ENCODE data around the gene DNAH6. TPM values are rescaled to one million over a fixed set of nuclear protein-coding genes. Genes with fewer than 3 reads are reported as not detected.

Gene DNAH6
- polyA plus RNA-seq, 3 donors: 0.04 TPM; not detected in 2

DNA sequence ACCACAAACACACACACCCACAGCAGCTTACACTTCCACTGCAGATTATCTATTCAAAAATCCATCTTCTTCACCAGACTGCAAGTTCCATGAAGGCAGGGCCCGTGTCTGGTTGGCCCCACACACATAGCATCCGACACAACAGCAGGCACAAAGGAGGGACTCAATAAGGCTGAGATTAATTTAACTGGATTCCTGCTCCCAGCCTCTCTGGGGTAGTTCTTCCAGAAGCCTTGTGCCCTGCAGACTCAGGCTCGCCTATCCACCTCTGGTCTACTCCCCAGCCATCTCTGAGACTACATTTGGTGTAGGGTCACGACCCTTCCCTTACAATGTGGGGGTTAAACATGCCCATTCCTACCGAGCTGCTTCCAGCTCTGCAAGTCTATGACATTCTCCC, 306.9 kb downstream of the DNAH6 start:
- no peaks in the 10 kb centered on the region for H4K20me1 ChIP-seq (ENCODE audit: insufficient read depth, low read length)
- intact Hi-C loops (cut with micrococcal nuclease): no loop called here
- no CpG with 5 or more reads among the region's 5 CpGs for WGBS (ENCODE audit: insufficient coverage)
- H2AFZ ChIP-seq (ENCODE audit: insufficient read depth, low read depth, low read length, poor library complexity, severe bottlenecking): no peak overlapping the region
- no peaks in the 10 kb centered on the region for H3K27me3 Mint-ChIP-seq (ENCODE audit: low read depth in 3 of 3)
- H3K36me3 ChIP-seq (replicated peaks in 1 of 2; ENCODE audit: control insufficient read depth in 1 of 2, insufficient read depth in 2 of 2, low read length in 2 of 2): no peaks in the 10 kb centered on the region
- H3K9ac ChIP-seq (ENCODE audit: insufficient read depth, low read length, poor library complexity, severe bottlenecking): no peak overlapping the region
- no peaks in the 10 kb centered on the region for H3K27me3 ChIP-seq (ENCODE audit: control insufficient read depth in 2 of 2, insufficient read depth in 2 of 2, low read length in 2 of 2)
- no peak overlapping the region for H3K4me3 ChIP-seq (replicated peaks in 1 of 3; ENCODE audit: low read depth in 2 of 3, low read length in 3 of 3)
- H3K27ac Mint-ChIP-seq: no peak overlapping the region
- H3K27ac ChIP-seq (ENCODE audit: low read depth in 1 of 2, low read length in 2 of 2): no peak overlapping the region
- no peaks in the 10 kb centered on the region for H3K79me2 ChIP-seq (ENCODE audit: insufficient read depth, low read length)
- H3K4me3 Mint-ChIP-seq: no peak overlapping the region
- peaks cover 0 to 8% (median 0%) of the 10 kb centered on the region in 7 donors for H3K9me3 Mint-ChIP-seq
- TF ChIP-seq, protein P1, sequence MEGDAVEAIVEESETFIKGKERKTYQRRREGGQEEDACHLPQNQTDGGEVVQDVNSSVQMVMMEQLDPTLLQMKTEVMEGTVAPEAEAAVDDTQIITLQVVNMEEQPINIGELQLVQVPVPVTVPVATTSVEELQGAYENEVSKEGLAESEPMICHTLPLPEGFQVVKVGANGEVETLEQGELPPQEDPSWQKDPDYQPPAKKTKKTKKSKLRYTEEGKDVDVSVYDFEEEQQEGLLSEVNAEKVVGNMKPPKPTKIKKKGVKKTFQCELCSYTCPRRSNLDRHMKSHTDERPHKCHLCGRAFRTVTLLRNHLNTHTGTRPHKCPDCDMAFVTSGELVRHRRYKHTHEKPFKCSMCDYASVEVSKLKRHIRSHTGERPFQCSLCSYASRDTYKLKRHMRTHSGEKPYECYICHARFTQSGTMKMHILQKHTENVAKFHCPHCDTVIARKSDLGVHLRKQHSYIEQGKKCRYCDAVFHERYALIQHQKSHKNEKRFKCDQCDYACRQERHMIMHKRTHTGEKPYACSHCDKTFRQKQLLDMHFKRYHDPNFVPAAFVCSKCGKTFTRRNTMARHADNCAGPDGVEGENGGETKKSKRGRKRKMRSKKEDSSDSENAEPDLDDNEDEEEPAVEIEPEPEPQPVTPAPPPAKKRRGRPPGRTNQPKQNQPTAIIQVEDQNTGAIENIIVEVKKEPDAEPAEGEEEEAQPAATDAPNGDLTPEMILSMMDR (IDR thresholded peaks at IDR 0.05): no peak
- H3K4me2 ChIP-seq (replicated peaks; ENCODE audit: extremely low read depth, low read length, poor library complexity, severe bottlenecking): no peak overlapping the region
- no peaks in the 10 kb centered on the region for H3K9me3 ChIP-seq (replicated peaks in 1 of 2; ENCODE audit: control insufficient read depth in 1 of 2, insufficient read depth in 1 of 2, low read length in 2 of 2)
- H3K4me1 Mint-ChIP-seq: peaks cover 14% of the 10 kb centered on the region
- peaks cover 15% of the 10 kb centered on the region in 2 donors for H3K4me1 ChIP-seq (ENCODE audit: control insufficient read depth in 1 of 2, insufficient read depth in 2 of 2, low read length in 2 of 2)
- H3K36me3 Mint-ChIP-seq: no peaks in the 10 kb centered on the region
- no peak for DNase-seq

DNA sequence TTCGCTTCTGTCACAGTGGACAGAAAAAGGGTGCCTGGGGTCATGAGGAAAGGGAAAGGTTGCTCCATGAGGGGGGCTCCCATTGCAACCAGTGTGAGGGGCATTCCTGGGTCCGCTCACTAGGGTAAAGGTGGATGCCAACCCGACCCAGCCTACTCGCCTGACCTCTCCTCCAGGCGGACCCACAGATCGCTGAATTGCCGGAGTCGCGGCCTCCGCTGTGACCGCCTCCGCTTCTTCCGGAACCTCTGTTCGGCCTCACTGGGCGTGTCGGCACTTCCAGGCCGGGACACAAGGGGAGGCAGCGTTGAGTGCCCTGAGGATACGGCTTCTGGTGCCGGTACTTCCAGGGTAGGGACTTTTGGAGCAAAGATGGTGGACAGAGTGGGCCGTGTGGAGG, 307.5 kb downstream of the DNAH6 start:
- Mint-ChIP-seq H3K4me3 (no peak overlapping the region), H3K9me3 (peaks cover 0 to 8% (median 0%) of the 10 kb centered on the region in 7 donors), H3K27me3 (ENCODE audit: low read depth in 3 of 3) (no peaks in the 10 kb centered on the region), H3K27ac (no peak overlapping the region), H3K36me3 (no peaks in the 10 kb centered on the region), H3K4me1 (peaks cover 11% of the 10 kb centered on the region)
- no peaks in the 10 kb centered on the region for H3K9me3 ChIP-seq (replicated peaks in 1 of 2; ENCODE audit: control insufficient read depth in 1 of 2, insufficient read depth in 1 of 2, low read length in 2 of 2)
- H3K4me1 ChIP-seq (ENCODE audit: control insufficient read depth in 1 of 2, insufficient read depth in 2 of 2, low read length in 2 of 2): peaks cover 19% of the 10 kb centered on the region in 2 donors
- no peak for DNase-seq
- H3K4me2 ChIP-seq (replicated peaks; ENCODE audit: extremely low read depth, low read length, poor library complexity, severe bottlenecking): no peak overlapping the region
- H2AFZ ChIP-seq (ENCODE audit: insufficient read depth, low read depth, low read length, poor library complexity, severe bottlenecking): no peak overlapping the region
- H3K4me3 ChIP-seq (replicated peaks in 1 of 3; ENCODE audit: low read depth in 2 of 3, low read length in 3 of 3): no peak overlapping the region
- intact Hi-C loops (cut with micrococcal nuclease): no loop called here
- H4K20me1 ChIP-seq (ENCODE audit: insufficient read depth, low read length): no peaks in the 10 kb centered on the region
- no peak overlapping the region for H3K27ac ChIP-seq (ENCODE audit: low read depth in 1 of 2, low read length in 2 of 2)
- no peaks in the 10 kb centered on the region for H3K79me2 ChIP-seq (ENCODE audit: insufficient read depth, low read length)
- no peaks in the 10 kb centered on the region for H3K27me3 ChIP-seq (ENCODE audit: control insufficient read depth in 2 of 2, insufficient read depth in 2 of 2, low read length in 2 of 2)
- TF ChIP-seq, protein P1 (IDR thresholded peaks at IDR 0.05): no peak
- no peaks in the 10 kb centered on the region for H3K36me3 ChIP-seq (replicated peaks in 1 of 2; ENCODE audit: control insufficient read depth in 1 of 2, insufficient read depth in 2 of 2, low read length in 2 of 2)
- WGBS (ENCODE audit: insufficient coverage): 99% methylated on average over 17 of the region's 21 CpGs
- no peak overlapping the region for H3K9ac ChIP-seq (ENCODE audit: insufficient read depth, low read length, poor library complexity, severe bottlenecking)
